Hepatocyte (in vitro differentiated cells): Measurements from ENCODE around the gene DZANK1. TPM values are rescaled to one million over a fixed set of nuclear protein-coding genes. Genes with fewer than 3 reads are reported as not detected.
A peak's percentile ranks its signal among the peaks of the same experiment; 100 is the strongest.
"Not testable (repeated sequence)": the region's sequence is repeated elsewhere in the genome, so short reads cannot be mapped to it uniquely, and the experiment has no call there.

Experiments used
- DNase-seq: peaks from one replicate; pipeline ENCODE4 v3.0.0-alpha.2; 2016; ENCODE audit warnings: low spot score
- H2AFZ ChIP-seq: fragments of 200-600 bp; sonication (generic); 2 replicates; pipeline ENCODE4 v1.6.0; 2016; ENCODE audit warnings: antibody characterized with exemption, mild to moderate bottlenecking
- H3K27ac ChIP-seq: fragments of 200-600 bp; sonication (generic); 2 replicates; pipeline ENCODE4 v1.5.1; 2016; ENCODE audit warnings: mild to moderate bottlenecking
- H3K27me3 ChIP-seq: fragments of 200-600 bp; sonication (generic); 2 replicates; pipeline ENCODE4 v1.6.1; 2016
- H3K36me3 ChIP-seq: fragments of 200-600 bp; sonication (generic); replicated peaks from 2 replicates; pipeline ENCODE4 v1.5.1; 2016; ENCODE audit warnings: low read depth; ENCODE audit not compliant: insufficient read depth
- H3K4me1 ChIP-seq: fragments of 200-600 bp; sonication (generic); 2 replicates; pipeline ENCODE4 v1.5.1; 2016; ENCODE audit warnings: mild to moderate bottlenecking, moderate library complexity; ENCODE audit not compliant: insufficient read depth
- H3K4me2 ChIP-seq: fragments of 200-600 bp; sonication (generic); 2 replicates; pipeline ENCODE4 v1.6.0; 2016
- H3K4me3 ChIP-seq: fragments of 200-600 bp; sonication (generic); 2 replicates; pipeline ENCODE4 v1.5.1; 2016; ENCODE audit warnings: mild to moderate bottlenecking
- H3K79me2 ChIP-seq: fragments of 200-600 bp; sonication (generic); 2 replicates; pipeline ENCODE4 v1.6.0; 2017; ENCODE audit warnings: mild to moderate bottlenecking
- H3K9me2 ChIP-seq: fragments of 200-600 bp; sonication (generic); replicated peaks from 2 replicates; pipeline ENCODE4 v1.6.0; 2017; ENCODE audit warnings: mild to moderate bottlenecking; ENCODE audit not compliant: insufficient read depth
- H3K9me3 ChIP-seq: fragments of 200-600 bp; sonication (generic); 2 replicates; pipeline ENCODE4 v1.5.1; 2016; ENCODE audit warnings: low read depth, mild to moderate bottlenecking
- H4K20me1 ChIP-seq: fragments of 200-600 bp; sonication (generic); 2 replicates; pipeline ENCODE4 v1.6.0; 2016; ENCODE audit warnings: mild to moderate bottlenecking; ENCODE audit not compliant: insufficient read depth, poor library complexity, severe bottlenecking
- EZH2 ChIP-seq: fragments of 200-600 bp; sonication (generic); IDR thresholded peaks from 2 replicates; pipeline ENCODE4 v1.6.1; 2016; ENCODE audit warnings: antibody characterized with exemption, mild to moderate bottlenecking, borderline replicate concordance
- EZH2phosphoT487 ChIP-seq: fragments of 200-600 bp; sonication (generic); IDR thresholded peaks from one replicate; pipeline ENCODE4 v1.6.1; 2018; ENCODE audit warnings: antibody characterized with exemption, mild to moderate bottlenecking, low read depth, moderate library complexity; ENCODE audit not compliant: unreplicated experiment, severe bottlenecking
- WGBS: methylation state at CpG from one replicate; pipeline ENCODE4 v1.1.6; 2016; ENCODE audit warnings: low lambda C conversion rate; ENCODE audit errors: missing lambda C conversion rate; 5-methylcytosine and 5-hydroxymethylcytosine counted together
- polyA plus RNA-seq: library from polyadenylated mRNA; unstranded; fragments of >200 nt; fragmentation: Nextera tagmentation; extraction: Ambion mirVana; gene quantifications from 2 replicates; pipeline ENCODE4 v1.2.1, GENCODE V29; 2016
- total RNA-seq: library from RNA; depleted of rRNA; stranded (reverse); fragments of >200 nt; gene quantifications from 2 replicates; pipeline ENCODE4 v1.2.3, GENCODE V29; 2014
- TF ChIP-seq, protein P1 (sequence below): fragments of 200-600 bp; sonication (generic); IDR thresholded peaks from 2 replicates; pipeline ENCODE4 v1.5.1; 2016; ENCODE audit warnings: antibody characterized with exemption, mild to moderate bottlenecking; ENCODE audit not compliant: poor library complexity

Gene DZANK1
- total and polyA plus RNA-seq, 2 experiments from 2014 or later, result 1.8 to 2.0 TPM

DNA sequence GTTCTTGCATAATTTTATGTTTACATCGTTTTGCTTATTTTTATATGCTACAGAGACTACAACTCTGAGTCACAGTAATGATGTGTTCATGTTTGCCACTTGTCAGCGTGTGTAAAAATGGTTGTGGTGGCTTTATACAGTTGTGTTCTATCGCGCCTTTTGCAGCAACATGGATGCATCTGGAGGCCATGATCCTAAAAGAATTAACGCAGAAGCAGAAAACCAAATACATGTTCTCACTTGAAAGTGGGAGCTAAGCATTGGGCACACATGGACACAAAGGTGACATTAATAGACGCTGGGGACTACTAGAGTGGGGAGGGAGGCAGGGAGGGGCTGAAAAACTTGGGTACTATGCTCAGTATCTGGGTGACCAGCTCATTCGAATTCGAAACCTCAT is 39.9 kb upstream of the DZANK1 start:
- H3K27ac ChIP-seq, result peak overlapping the region; percentile 92
- H3K4me2 ChIP-seq, result peak overlapping the region; percentile 75
- peaks cover 33% of the 10 kb centered on the region for H3K79me2 ChIP-seq
- H3K4me3 ChIP-seq, result peak overlapping the region; percentile 25
- WGBS, result 75% methylated on average over 8 of the region's 8 CpGs
- no peaks in the 10 kb centered on the region for H3K9me3 ChIP-seq
- H3K4me1 ChIP-seq, result peaks cover 7% of the 10 kb centered on the region
- TF ChIP-seq, protein P1, sequence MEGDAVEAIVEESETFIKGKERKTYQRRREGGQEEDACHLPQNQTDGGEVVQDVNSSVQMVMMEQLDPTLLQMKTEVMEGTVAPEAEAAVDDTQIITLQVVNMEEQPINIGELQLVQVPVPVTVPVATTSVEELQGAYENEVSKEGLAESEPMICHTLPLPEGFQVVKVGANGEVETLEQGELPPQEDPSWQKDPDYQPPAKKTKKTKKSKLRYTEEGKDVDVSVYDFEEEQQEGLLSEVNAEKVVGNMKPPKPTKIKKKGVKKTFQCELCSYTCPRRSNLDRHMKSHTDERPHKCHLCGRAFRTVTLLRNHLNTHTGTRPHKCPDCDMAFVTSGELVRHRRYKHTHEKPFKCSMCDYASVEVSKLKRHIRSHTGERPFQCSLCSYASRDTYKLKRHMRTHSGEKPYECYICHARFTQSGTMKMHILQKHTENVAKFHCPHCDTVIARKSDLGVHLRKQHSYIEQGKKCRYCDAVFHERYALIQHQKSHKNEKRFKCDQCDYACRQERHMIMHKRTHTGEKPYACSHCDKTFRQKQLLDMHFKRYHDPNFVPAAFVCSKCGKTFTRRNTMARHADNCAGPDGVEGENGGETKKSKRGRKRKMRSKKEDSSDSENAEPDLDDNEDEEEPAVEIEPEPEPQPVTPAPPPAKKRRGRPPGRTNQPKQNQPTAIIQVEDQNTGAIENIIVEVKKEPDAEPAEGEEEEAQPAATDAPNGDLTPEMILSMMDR, result no peak
- TF ChIP-seq EZH2phosphoT487, result no peak
- no peak for TF ChIP-seq EZH2
- peak; percentile 5 for DNase-seq
- no peaks in the 10 kb centered on the region for H4K20me1 ChIP-seq
- no peaks in the 10 kb centered on the region for H3K27me3 ChIP-seq
- peak overlapping the region; percentile 42 for H2AFZ ChIP-seq
- no peaks in the 10 kb centered on the region for H3K9me2 ChIP-seq
- H3K36me3 ChIP-seq, result no peaks in the 10 kb centered on the region

DNA sequence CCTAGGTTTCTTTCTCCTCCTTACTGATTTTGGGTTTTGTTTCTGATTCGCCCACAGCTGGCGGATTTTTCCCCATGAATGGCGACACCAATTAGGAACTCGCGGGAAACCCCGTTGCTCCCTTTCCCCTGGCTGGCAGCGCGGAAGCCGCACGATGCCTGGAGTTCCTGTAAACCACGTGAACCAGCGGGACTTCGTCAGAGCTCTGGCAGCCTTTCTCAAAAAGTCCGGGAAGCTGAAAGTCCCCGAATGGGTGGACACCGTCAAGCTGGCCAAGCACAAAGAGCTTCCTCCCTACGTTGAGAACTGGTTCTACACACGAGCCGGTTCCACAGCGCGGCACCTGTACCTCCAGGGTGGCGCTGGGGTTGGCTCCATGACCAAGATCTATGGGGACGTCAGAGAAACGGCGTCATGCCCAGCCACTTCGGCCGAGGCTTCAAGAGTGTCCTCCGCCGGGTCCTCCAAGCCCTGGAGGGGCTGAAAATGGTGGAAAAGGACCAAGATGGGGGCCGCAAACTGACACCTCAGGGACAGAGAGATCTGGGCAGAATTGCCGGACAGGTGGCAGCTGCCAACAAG is 37.7 kb upstream of the DZANK1 start:
- Histone ChIP-seq H3K79me2 (peaks cover 16% of the 10 kb centered on the region), H3K4me1 (peaks cover 7% of the 10 kb centered on the region), H4K20me1 (no peaks in the 10 kb centered on the region), H3K27me3 (no peaks in the 10 kb centered on the region), H3K4me2 (no peak overlapping the region), H3K27ac (no peak overlapping the region), H3K9me3 (no peaks in the 10 kb centered on the region), H3K36me3 (no peaks in the 10 kb centered on the region), H3K4me3 (no peak overlapping the region), H2AFZ (no peak overlapping the region), H3K9me2 (no peaks in the 10 kb centered on the region)
- no peak for DNase-seq
- 95% methylated on average over 31 of the region's 31 CpGs for WGBS
- TF ChIP-seq, protein P1, result no peak
- no peak for TF ChIP-seq EZH2phosphoT487
- no peak for TF ChIP-seq EZH2

DNA sequence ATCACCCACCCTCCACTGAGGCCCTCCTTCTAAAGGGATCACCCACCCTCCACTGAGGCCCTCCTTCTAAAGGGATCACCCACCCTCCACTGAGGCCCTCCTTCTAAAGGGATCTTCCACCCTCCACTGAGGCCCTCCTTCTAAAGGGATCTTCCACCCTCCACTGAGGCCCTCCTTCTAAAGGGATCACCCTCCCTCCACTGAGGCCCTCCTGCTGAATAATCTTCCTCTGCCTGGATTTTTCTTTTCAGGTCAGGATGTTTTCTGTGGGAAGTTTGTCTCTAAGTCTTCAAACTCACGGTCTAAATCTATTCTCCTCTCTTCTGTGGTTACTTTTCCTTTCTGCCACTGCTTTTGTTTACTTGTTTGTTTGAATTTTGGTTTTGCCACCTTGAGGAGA is 34.8 kb upstream of the DZANK1 start:
- H3K9me3 ChIP-seq, H4K20me1 ChIP-seq, H3K79me2 ChIP-seq, H2AFZ ChIP-seq, DNase-seq, H3K9me2 ChIP-seq, H3K27me3 ChIP-seq, H3K4me2 ChIP-seq, H3K4me1 ChIP-seq, H3K4me3 ChIP-seq, H3K36me3 ChIP-seq, H3K27ac ChIP-seq: not testable (repeated sequence)
- WGBS, result 77% methylated on average over 1 of the region's 1 CpG

DNA sequence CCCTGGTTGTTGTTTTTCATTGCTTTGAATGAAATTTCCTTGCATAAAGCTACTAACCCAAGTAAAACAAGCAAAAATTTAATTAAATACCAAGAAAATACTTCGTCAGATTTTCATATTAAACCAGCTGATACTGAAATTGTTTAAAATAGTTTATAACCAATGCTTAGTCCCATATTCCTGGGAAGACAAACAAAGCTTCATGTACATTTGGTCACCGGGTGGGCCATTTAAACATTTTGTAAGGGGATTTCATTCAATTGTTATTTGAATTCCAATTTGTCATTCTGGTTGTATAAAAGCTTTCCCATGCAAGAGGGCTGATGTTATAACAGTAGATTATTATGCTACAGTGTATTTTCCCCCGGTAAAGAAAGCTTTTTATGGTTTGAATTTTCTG is 30.8 kb upstream of the DZANK1 start:
- Histone ChIP-seq H2AFZ (peak overlapping the region; percentile 84), H3K4me1 (no peaks in the 10 kb centered on the region), H3K9me3 (no peaks in the 10 kb centered on the region), H3K4me2 (peak overlapping the region; percentile 63), H3K36me3 (no peaks in the 10 kb centered on the region), H3K9me2 (no peaks in the 10 kb centered on the region), H3K27ac (peak overlapping the region; percentile 54), H3K79me2 (peaks cover 10% of the 10 kb centered on the region), H3K27me3 (no peaks in the 10 kb centered on the region), H4K20me1 (no peaks in the 10 kb centered on the region), H3K4me3 (no peak overlapping the region)
- 90% methylated on average over 3 of the region's 3 CpGs for WGBS
- TF ChIP-seq EZH2, result no peak
- no peak for TF ChIP-seq EZH2phosphoT487
- TF ChIP-seq, protein P1, result no peak
- DNase-seq, result no peak
